ENCODE results near the gene RTTN.
"Not testable (repeated sequence)": the region's sequence is repeated elsewhere in the genome, so short reads cannot be mapped to it uniquely, and the experiment has no call there.

The RTTN gene

DNA sequence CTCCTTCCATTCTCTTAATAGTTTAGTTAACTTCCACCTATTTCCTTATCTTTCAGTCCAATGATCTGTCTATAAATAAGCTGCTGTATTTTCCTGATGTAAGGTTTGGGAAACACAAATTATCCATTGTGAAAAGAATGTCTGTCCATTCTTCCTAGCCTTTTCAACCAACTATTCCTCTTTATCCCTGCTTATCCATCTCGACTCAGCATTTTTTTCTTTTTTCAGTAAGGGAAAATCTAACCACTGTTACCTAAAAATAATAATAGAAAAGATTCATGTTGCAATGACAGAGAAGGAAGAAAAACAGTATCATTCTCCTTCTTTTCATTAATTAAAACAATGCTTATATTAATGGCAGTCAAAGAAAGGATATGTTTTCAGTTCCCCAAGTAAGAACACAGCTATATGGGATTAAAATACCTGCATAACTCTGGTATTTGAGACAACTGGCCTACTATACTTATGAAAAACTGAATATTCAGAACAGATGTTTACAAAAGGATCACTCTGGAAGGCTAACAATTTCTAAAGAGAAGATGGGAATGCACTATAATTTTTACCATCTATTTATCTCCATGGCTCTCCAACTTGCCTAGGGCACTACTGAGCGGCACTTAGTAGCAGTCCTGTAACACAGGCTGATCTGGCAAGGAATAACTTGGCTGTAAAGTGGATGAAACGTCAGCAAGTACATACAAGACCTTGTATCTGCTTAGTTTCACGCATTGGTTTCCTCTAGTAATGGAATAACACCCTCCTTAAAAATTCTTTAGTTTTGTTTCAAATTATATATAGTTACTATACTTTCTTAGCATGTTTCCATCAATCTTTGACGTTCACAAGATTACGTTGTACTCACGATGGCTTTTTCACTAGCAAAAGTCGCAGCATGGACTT lies 57.2 kb downstream of the RTTN start:
- no peak for DNase-seq
- no peaks in the 10 kb centered on the region for H3K4me1 Mint-ChIP-seq
- no peak overlapping the region for H3K27ac Mint-ChIP-seq
- no peak overlapping the region for H3K4me3 Mint-ChIP-seq
- no peak for ATAC-seq
- no peaks in the 10 kb centered on the region for H3K27me3 Mint-ChIP-seq
- H3K9me3 Mint-ChIP-seq = peaks cover 0 to under 1% of the 10 kb centered on the region in 2 donors

DNA sequence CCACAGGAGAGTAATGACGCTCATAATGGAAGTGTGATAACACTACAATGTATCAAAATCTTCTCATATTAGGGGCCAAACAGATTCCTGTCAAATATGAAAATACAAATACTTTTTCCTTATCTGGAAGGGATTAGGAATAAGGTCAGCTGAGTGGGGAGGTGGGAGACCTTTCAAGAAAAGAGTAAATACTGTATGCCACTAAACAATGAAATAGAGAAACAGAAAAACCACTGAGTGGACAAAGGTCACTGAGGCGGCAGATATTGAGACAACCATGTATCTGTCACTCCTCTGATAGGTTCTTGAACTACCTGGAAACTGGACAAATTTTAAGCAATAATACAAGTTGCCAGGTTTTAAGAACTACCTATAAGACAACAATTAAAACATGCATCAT lies 59.3 kb downstream of the RTTN start:
- Mint-ChIP-seq H3K9me3 (peaks cover 0 to 5% of the 10 kb centered on the region in 2 donors), H3K27me3 (no peaks in the 10 kb centered on the region), H3K4me1 (no peaks in the 10 kb centered on the region), H3K4me3 (no peak overlapping the region), H3K27ac (no peak overlapping the region)
- DNase-seq = no peak
- ATAC-seq = no peak

- H3K27ac Mint-ChIP-seq = no peak overlapping the region
- DNase-seq (no peak), ATAC-seq (no peak)
- H3K4me3 Mint-ChIP-seq = no peak overlapping the region
- H3K4me1 Mint-ChIP-seq = no peaks in the 10 kb centered on the region
- H3K27me3 Mint-ChIP-seq = no peaks in the 10 kb centered on the region
- peaks cover 0 to 5% of the 10 kb centered on the region in 2 donors for H3K9me3 Mint-ChIP-seq
These were observed 63.5 kb downstream of the RTTN start for GRCh38 chr18:70142001-70142400.

DNA sequence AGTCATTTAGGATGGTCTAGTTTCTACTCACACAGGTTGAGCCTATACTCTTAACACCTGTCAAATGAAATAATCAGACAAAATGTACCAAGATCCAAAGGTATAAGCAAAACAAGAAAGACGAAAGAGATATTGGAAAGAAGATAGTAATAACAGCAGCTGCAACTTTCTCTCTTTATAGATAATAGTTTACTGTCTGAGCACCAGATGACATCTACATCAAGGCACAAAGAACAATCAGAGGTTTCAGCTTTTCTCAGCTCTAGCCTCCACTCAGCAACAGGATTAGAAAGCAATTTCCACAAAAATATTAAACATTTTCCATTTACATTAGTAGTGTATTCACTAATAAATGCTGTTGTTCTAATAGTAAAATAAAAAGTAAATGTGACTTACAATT lies 66.3 kb downstream of the RTTN start:
- Mint-ChIP-seq H3K27me3 (no peaks in the 10 kb centered on the region), H3K4me1 (no peaks in the 10 kb centered on the region), H3K9me3 (peaks cover 0 to 5% of the 10 kb centered on the region in 2 donors), H3K27ac (no peak overlapping the region), H3K4me3 (no peak overlapping the region)
- no peak for DNase-seq
- no peak for ATAC-seq

GRCh38 chr18:70135604-70136003 lies 69.9 kb downstream of the RTTN start:
- H3K27me3 Mint-ChIP-seq = no peaks in the 10 kb centered on the region
- DNase-seq (no peak), ATAC-seq (no peak)
- no peaks in the 10 kb centered on the region for H3K4me1 Mint-ChIP-seq
- peak overlapping the region in 1 of 2 donors; percentile 46 for H3K27ac Mint-ChIP-seq
- no peak overlapping the region for H3K4me3 Mint-ChIP-seq
- H3K9me3 Mint-ChIP-seq = peaks cover 2 to 3% of the 10 kb centered on the region in 2 donors

DNA sequence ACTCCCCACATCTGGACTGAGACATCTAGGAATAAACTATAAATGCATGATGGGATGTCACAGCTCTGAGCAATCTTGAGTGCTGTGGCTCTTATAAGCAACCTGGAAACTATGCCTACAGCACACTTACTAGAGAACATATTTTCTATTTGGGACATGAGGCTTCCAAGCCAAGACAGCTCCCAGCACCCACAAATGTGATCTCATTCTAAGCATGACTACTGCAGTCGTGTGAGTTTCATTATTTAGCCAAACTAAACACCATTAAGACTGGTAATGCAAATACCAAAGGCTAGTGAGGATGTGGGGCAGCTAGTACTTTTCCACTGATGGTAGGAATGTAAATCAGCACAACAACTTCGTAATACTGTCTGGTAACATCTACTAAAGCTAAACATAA lies 72.5 kb downstream of the RTTN start:
- Mint-ChIP-seq H3K4me3 (no peak overlapping the region), H3K9me3 (peaks cover 9 to 11% of the 10 kb centered on the region in 2 donors), H3K27ac (no peak overlapping the region), H3K27me3 (no peaks in the 10 kb centered on the region), H3K4me1 (no peaks in the 10 kb centered on the region)
- ATAC-seq = no peak
- no peak for DNase-seq

- H3K4me1 Mint-ChIP-seq = no peaks in the 10 kb centered on the region
These were observed 77.2 kb downstream of the RTTN start for GRCh38 chr18:70128271-70128670.

GRCh38 chr18:70127359-70127758 lies 78.1 kb downstream of the RTTN start:
- H3K9me3 Mint-ChIP-seq = peaks cover 9 to 11% of the 10 kb centered on the region in 2 donors
- no peak overlapping the region for H3K4me3 Mint-ChIP-seq
- no peaks in the 10 kb centered on the region for H3K27me3 Mint-ChIP-seq
- no peaks in the 10 kb centered on the region for H3K4me1 Mint-ChIP-seq
- DNase-seq (no peak), ATAC-seq (no peak)
- no peak overlapping the region for H3K27ac Mint-ChIP-seq

More at GRCh38 chr18:70128271-70128670, 77.2 kb downstream of the RTTN start:
- H3K27ac Mint-ChIP-seq = no peak overlapping the region
- H3K27me3 Mint-ChIP-seq = no peaks in the 10 kb centered on the region
- H3K4me3 Mint-ChIP-seq = no peak overlapping the region
- ATAC-seq (no peak), DNase-seq (no peak)
- peaks cover 9 to 11% of the 10 kb centered on the region in 2 donors for H3K9me3 Mint-ChIP-seq

DNA sequence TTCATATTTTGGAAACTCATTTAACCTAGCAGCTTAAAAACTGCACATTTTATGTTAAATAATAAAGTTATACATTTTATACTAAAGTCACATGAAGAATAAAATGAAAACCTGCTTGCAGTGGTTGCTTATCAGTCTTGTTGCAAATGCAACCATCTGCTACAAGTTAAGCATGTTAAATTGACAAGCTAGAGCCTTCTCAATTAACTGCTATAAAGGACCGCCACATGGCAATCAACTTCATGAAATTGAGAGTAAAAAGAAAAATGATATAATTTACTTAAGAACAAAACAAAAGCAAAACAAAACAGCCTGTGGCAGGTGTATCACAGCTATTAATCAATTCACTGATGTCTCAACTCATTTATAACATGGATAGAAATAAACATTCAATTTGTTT lies 78.7 kb downstream of the RTTN start:
- Mint-ChIP-seq H3K27me3 (no peaks in the 10 kb centered on the region), H3K4me1 (no peaks in the 10 kb centered on the region), H3K4me3 (no peak overlapping the region), H3K9me3 (peaks cover 9 to 11% of the 10 kb centered on the region in 2 donors), H3K27ac (no peak overlapping the region)
- DNase-seq (no peak), ATAC-seq (no peak)

DNA sequence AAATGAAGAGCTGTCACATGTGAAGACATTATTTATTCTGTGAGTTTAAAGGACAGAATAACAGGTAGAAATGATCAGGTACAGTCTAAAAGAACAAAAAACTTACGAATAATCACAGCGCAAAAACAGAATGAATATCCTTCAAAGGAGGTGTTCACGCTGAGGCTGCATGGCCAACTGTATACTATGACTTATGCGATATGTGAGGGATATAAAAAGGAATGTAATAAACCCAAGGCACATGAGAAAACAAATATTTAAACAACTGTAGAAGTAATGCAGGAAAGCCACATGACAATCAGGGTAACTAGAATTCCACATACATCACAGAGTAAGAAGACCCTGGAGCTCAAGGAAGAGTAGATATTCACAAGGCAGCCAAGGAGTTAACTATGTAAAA lies 81.3 kb downstream of the RTTN start:
- H3K27ac Mint-ChIP-seq = no peak overlapping the region
- no peaks in the 10 kb centered on the region for H3K4me1 Mint-ChIP-seq
- H3K4me3 Mint-ChIP-seq = no peak overlapping the region
- no peaks in the 10 kb centered on the region for H3K27me3 Mint-ChIP-seq
- ATAC-seq (no peak), DNase-seq (no peak)
- H3K9me3 Mint-ChIP-seq = no peaks in the 10 kb centered on the region

- no peak overlapping the region for H3K4me3 Mint-ChIP-seq
- no peaks in the 10 kb centered on the region for H3K27me3 Mint-ChIP-seq
- ATAC-seq = no peak
- H3K4me1 Mint-ChIP-seq = no peaks in the 10 kb centered on the region
- DNase-seq = no peak
- H3K9me3 Mint-ChIP-seq = no peaks in the 10 kb centered on the region
- H3K27ac Mint-ChIP-seq = no peak overlapping the region
These were observed 83.6 kb downstream of the RTTN start for GRCh38 chr18:70121842-70122241.

DNA sequence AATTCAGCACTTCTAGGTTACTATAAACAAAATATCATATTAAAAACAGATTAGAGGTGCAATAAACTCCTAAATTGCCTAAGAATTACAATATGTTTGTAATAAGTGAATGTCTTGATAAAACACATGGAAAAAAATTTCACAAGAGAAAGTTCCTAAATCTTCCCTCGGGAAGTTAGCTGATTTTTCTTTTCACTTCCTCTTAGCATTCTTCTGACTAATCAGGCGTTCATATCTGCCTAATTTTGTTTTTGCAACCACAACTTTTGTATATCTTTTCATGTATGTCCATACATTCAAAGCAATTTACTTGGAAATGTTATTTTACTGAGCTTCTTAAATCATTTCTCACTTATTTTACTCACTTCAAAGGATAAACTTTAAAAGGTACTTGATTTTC lies 88.5 kb downstream of the RTTN start:
- no peaks in the 10 kb centered on the region for H3K27me3 Mint-ChIP-seq
- DNase-seq = no peak
- H3K9me3 Mint-ChIP-seq = no peaks in the 10 kb centered on the region
- H3K4me1 Mint-ChIP-seq = no peaks in the 10 kb centered on the region
- no peak for ATAC-seq
- H3K27ac Mint-ChIP-seq = no peak overlapping the region
- H3K4me3 Mint-ChIP-seq = no peak overlapping the region

DNA sequence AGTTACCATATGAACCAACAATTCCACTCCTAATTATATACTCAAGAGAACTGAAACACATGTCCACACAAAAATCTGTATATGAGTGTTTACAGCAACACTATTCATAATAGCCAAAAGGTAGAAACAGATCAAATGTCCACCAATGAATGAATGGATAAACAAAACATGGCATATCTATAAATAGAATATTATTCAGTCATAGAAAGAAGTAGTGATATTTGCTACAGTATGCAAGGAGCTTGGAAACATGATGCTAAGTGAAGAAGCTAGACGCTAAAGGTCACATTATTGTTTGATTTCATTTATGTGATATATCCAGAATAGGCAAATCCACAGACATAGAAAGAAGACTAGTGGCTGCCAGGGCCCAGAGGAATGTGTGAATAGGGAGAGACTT lies 92.0 kb downstream of the RTTN start:
- Mint-ChIP-seq H3K4me1 (no peaks in the 10 kb centered on the region), H3K27me3 (no peaks in the 10 kb centered on the region), H3K9me3 (no peaks in the 10 kb centered on the region), H3K4me3 (no peak overlapping the region), H3K27ac (no peak overlapping the region)
- no peak for ATAC-seq
- no peak for DNase-seq

GRCh38 chr18:70110678-70111077 lies 94.8 kb downstream of the RTTN start:
- DNase-seq = no peak
- no peak overlapping the region for H3K27ac Mint-ChIP-seq
- no peak overlapping the region for H3K4me3 Mint-ChIP-seq
- ATAC-seq = no peak
- H3K27me3 Mint-ChIP-seq = no peaks in the 10 kb centered on the region
- no peaks in the 10 kb centered on the region for H3K4me1 Mint-ChIP-seq
- H3K9me3 Mint-ChIP-seq = no peaks in the 10 kb centered on the region

DNA sequence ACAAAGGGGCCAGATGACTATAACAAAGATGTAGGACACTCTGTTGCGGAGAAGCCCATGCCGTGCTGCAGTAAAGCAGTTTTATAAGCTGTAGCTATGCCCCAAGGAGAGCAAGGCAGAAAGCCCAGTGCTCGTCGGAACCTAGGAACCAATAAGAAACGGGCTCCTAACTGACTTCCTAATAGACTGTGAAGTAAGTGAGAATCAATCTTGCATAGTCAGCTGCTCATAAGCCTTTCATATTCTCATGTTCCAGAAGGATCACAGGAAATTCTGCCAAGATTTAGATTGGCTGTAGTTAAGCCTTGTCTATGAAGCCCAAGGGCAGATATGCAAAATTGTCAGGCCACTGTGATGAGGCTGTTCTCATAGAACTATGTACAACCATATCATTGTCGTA lies 98.4 kb downstream of the RTTN start:
- Mint-ChIP-seq H3K4me3 (no peak overlapping the region), H3K27ac (no peak overlapping the region)
- ATAC-seq = no peak

GRCh38 chr18:70102854-70103253 lies 102.6 kb downstream of the RTTN start:
- H3K27ac Mint-ChIP-seq, DNase-seq, H3K4me1 Mint-ChIP-seq, H3K27me3 Mint-ChIP-seq, ATAC-seq, H3K4me3 Mint-ChIP-seq: not testable (repeated sequence)
- H3K9me3 Mint-ChIP-seq = peaks cover 20 to 24% of the 10 kb centered on the region in 2 donors

More for the DNA sequence above, 98.4 kb downstream of the RTTN start:
- no peak for DNase-seq
- peaks cover 6 to 12% of the 10 kb centered on the region in 2 donors for H3K9me3 Mint-ChIP-seq
- H3K4me1 Mint-ChIP-seq = no peaks in the 10 kb centered on the region
- no peaks in the 10 kb centered on the region for H3K27me3 Mint-ChIP-seq

GRCh38 chr18:70089858-70090257 lies 115.6 kb downstream of the RTTN start:
- no peak for ATAC-seq
- Mint-ChIP-seq H3K27me3 (no peaks in the 10 kb centered on the region), H3K4me3 (no peak overlapping the region), H3K4me1 (no peaks in the 10 kb centered on the region), H3K9me3 (peaks cover 0 to 11% of the 10 kb centered on the region in 2 donors), H3K27ac (peak overlapping the region in 1 of 2 donors; percentile 44)
- no peak for DNase-seq

All from stimulated activated naive CD8-positive, alpha-beta T cell treated with anti-CD3 and anti-CD28 coated beads, Interleukin-15, amount 100 ng/mL, for 72 hours (primary cell).